B cell (primary cell): ENCODE data around the gene IRAK2. TPM values are rescaled to one million over a fixed set of nuclear protein-coding genes. Genes with fewer than 3 reads are reported as not detected.

Experiments used
- ATAC-seq: fragments of 200-7000 bp; cut with Tn5 transposase; one replicate; pipeline ENCODE4 v1.10.0; 2021; ENCODE audit warnings: low read depth, mild to moderate bottlenecking, moderate number of reproducible peaks, moderate library complexity
- CTCF ChIA-PET: fragments of 350-600 bp; sonication (Branson Sonifier 250); formaldehyde crosslinking; loops from one replicate; lab custom pipeline; 2021; ENCODE audit warnings: antibody characterized with exemption, inconsistent platforms; lab: Charles Lee
- POLR2A ChIA-PET: fragments of 350-600 bp; sonication (Branson Sonifier 250); formaldehyde crosslinking; loops from one replicate; lab custom pipeline; 2021; ENCODE audit warnings: antibody characterized with exemption; lab: Charles Lee
- DNase-seq: peaks from one replicate; pipeline ENCODE4 v3.0.0; 2013
- H2AFZ ChIP-seq: 2 replicates; pipeline ENCODE4 v1.6.1; 2012; ENCODE audit warnings: mild to moderate bottlenecking, low read depth, low read length; ENCODE audit not compliant: insufficient read depth, poor library complexity, severe bottlenecking
- H3K27ac ChIP-seq, 2 donors: 1 replicate in 1 of 2; 2 replicates in 1 of 2; pipeline ENCODE4 v1.5.1; 2012 to 2013; ENCODE audit warnings: low read length in 2 of 2, mild to moderate bottlenecking in 2 of 2, moderate library complexity in 1 of 2
- H3K27me3 ChIP-seq, 4 experiments: fragments of 200-600 bp in 1 of 4; sonication (generic) in 1 of 4; replicated peaks in 1 of 4; 1 replicate in 2 of 4; 2 replicates in 2 of 4; pipeline versions ENCODE4 v1.6.1 to v1.7.0; 2013 to 2016; ENCODE audit warnings: low read length in 3 of 4, mild to moderate bottlenecking in 2 of 4, mixed read lengths in 1 of 4, moderate library complexity in 1 of 4; ENCODE audit not compliant: insufficient read depth in 4 of 4, control insufficient read depth in 3 of 4; ENCODE audit errors: control extremely low read depth in 1 of 4
- H3K36me3 ChIP-seq, 2 experiments: replicated peaks in 1 of 2; 1 replicate in 1 of 2; 2 replicates in 1 of 2; pipeline versions ENCODE4 v1.6.1 to v1.7.1; 2013; ENCODE audit warnings: low read length in 1 of 2; ENCODE audit not compliant: insufficient read depth in 2 of 2, control insufficient read depth in 1 of 2; ENCODE audit errors: control extremely low read depth in 1 of 2, extremely low read depth in 1 of 2
- H3K4me1 ChIP-seq, 2 donors: fragments of 200-600 bp in 1 of 2; sonication (generic) in 1 of 2; 1 replicate in 1 of 2; 2 replicates in 1 of 2; pipeline versions ENCODE4 v1.5.1 to v1.6.1; 2013 to 2017; ENCODE audit warnings: low read length in 2 of 2; ENCODE audit not compliant: control insufficient read depth in 2 of 2, insufficient read depth in 2 of 2
- H3K4me2 ChIP-seq: replicated peaks from 2 replicates; pipeline ENCODE3; 2012; ENCODE audit warnings: mild to moderate bottlenecking, low read depth, low read length; ENCODE audit not compliant: poor library complexity, severe bottlenecking
- H3K4me3 ChIP-seq, 5 experiments: fragments of 200-600 bp in 1 of 5; sonication (generic) in 1 of 5; 1 replicate in 3 of 5; 2 replicates in 2 of 5; pipeline versions ENCODE4 v1.5.1 to v1.7.0; 2011 to 2016; ENCODE audit warnings: low read length in 4 of 5, mild to moderate bottlenecking in 4 of 5, low read depth in 2 of 5, control low read depth in 1 of 5, moderate library complexity in 1 of 5; ENCODE audit not compliant: insufficient read depth in 1 of 5; ENCODE audit errors: control extremely low read depth in 1 of 5, extremely low read depth in 1 of 5
- H3K79me2 ChIP-seq: fragments of 200-600 bp; sonication (generic); one replicate; pipeline ENCODE4 v1.6.0; 2016; ENCODE audit warnings: low read length; ENCODE audit not compliant: control insufficient read depth, insufficient read depth
- H3K9ac ChIP-seq: fragments of 200-600 bp; sonication (generic); 2 replicates; pipeline ENCODE4 v1.6.1; 2017; ENCODE audit warnings: mild to moderate bottlenecking, low read length, moderate library complexity
- H3K9me3 ChIP-seq, 3 donors: one replicate each; pipeline versions ENCODE4 v1.6.1 to v1.7.1; 2013; ENCODE audit warnings: low read length in 2 of 3; ENCODE audit not compliant: control insufficient read depth in 2 of 3, insufficient read depth in 1 of 3; ENCODE audit errors: control extremely low read depth in 1 of 3
- H4K20me1 ChIP-seq: 2 replicates; pipeline ENCODE4 v1.6.0; 2012; ENCODE audit warnings: mild to moderate bottlenecking, low read length; ENCODE audit not compliant: insufficient read depth, control insufficient read depth, poor library complexity, severe bottlenecking
- H3K27ac Mint-ChIP-seq: one replicate; pipeline ENCODE4 v1.8.0; 2021; ENCODE audit warnings: mixed read lengths
- H3K27me3 Mint-ChIP-seq: one replicate; pipeline ENCODE4 v1.8.0; 2021; ENCODE audit warnings: mixed read lengths
- H3K4me1 Mint-ChIP-seq: one replicate; pipeline ENCODE4 v1.8.0; 2021; ENCODE audit warnings: mixed read lengths
- H3K4me3 Mint-ChIP-seq: one replicate; pipeline ENCODE4 v1.8.0; 2021; ENCODE audit warnings: mixed read lengths
- H3K9me3 Mint-ChIP-seq: one replicate; pipeline ENCODE4 v1.8.0; 2022; ENCODE audit warnings: mixed read lengths; ENCODE audit not compliant: insufficient read depth
- EZH2 ChIP-seq: IDR thresholded peaks from 2 replicates; pipeline ENCODE4 v1.6.1; 2012; ENCODE audit warnings: borderline replicate concordance, low read depth, mild to moderate bottlenecking, moderate library complexity, low read length; ENCODE audit not compliant: insufficient read depth, poor library complexity, severe bottlenecking
- WGBS: methylation state at CpG from one replicate; pipeline ENCODE4 v1.1.5; 2013; ENCODE audit warnings: missing lambda C conversion rate; ENCODE audit not compliant: insufficient coverage; 5-methylcytosine and 5-hydroxymethylcytosine counted together
- intact Hi-C: fragments of 100-400 bp; cut with micrococcal nuclease; formaldehyde crosslinking; loops from one replicate; pipeline ENCODE4 v1.10.0; 2022
- polyA plus RNA-seq: library from polyadenylated mRNA; depleted of rRNA; stranded (reverse); fragments of >200 nt; gene quantifications from 2 replicates; pipeline ENCODE4 v1.2.3, GENCODE V29; 2012
- total RNA-seq, 2 donors: library from RNA; stranded (reverse); fragments of 120-200 nt in 1 of 2; gene quantifications; 1 replicate in 1 of 2; 2 replicates in 1 of 2; pipeline versions ENCODE4 v1.2.3 to v1.2.4, GENCODE V29; 2013 to 2022
- TF ChIP-seq, protein P1 (sequence below): fragments of 200-600 bp; IDR thresholded peaks from one replicate; pipeline ENCODE4 v1.8.0; 2022; ENCODE audit warnings: antibody characterized with exemption, mild to moderate bottlenecking

IRAK2 gene
- total and polyA plus RNA-seq, 2 donors (not counting 1 experiment from before 2014, with no cell fraction given) = 11.8 to 23.2 TPM

DNA sequence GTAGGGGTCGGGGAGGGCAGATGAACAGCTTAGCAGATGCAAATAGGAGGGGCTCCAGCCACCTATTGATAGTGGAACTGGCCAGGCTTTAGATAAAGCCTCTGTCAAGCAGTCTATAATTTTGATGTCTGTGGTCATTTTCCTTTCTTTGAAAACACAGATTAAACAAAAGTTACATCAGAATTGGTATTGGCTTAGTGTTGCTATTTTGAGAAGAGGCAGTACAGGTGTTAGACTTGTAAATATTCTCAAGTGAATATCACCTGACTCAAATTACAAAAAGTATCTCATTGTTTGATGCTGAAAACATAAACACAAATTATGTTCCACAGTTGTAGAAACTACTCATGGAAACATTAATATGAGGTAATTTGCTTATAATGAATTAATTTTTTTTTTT lies 109.9 kb downstream of the IRAK2 start:
- ChIA-PET CTCF (interaction anchor here (1.0 kb wide), 1 partner anchor 10 kb away, joined by 3 read pairs; no protein-coding TSS in a partner anchor), POLR2A (no interaction called here)
- H3K4me3 ChIP-seq = no peak overlapping the region
- no peaks in the 10 kb centered on the region for H3K9me3 Mint-ChIP-seq
- H3K79me2 ChIP-seq = peaks cover 63% of the 10 kb centered on the region
- H3K4me3 Mint-ChIP-seq = peak overlapping the region; percentile 18
- DNase-seq (no peak), ATAC-seq (no peak)
- H3K9ac ChIP-seq = no peak overlapping the region
- peaks cover 20% of the 10 kb centered on the region for H3K4me1 Mint-ChIP-seq
- no peaks in the 10 kb centered on the region for H3K27me3 Mint-ChIP-seq
- peaks cover 70% of the 10 kb centered on the region for H4K20me1 ChIP-seq
- TF ChIP-seq, protein P1, sequence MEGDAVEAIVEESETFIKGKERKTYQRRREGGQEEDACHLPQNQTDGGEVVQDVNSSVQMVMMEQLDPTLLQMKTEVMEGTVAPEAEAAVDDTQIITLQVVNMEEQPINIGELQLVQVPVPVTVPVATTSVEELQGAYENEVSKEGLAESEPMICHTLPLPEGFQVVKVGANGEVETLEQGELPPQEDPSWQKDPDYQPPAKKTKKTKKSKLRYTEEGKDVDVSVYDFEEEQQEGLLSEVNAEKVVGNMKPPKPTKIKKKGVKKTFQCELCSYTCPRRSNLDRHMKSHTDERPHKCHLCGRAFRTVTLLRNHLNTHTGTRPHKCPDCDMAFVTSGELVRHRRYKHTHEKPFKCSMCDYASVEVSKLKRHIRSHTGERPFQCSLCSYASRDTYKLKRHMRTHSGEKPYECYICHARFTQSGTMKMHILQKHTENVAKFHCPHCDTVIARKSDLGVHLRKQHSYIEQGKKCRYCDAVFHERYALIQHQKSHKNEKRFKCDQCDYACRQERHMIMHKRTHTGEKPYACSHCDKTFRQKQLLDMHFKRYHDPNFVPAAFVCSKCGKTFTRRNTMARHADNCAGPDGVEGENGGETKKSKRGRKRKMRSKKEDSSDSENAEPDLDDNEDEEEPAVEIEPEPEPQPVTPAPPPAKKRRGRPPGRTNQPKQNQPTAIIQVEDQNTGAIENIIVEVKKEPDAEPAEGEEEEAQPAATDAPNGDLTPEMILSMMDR = no peak
- no peak for TF ChIP-seq EZH2
- peaks cover 2 to 76% of the 10 kb centered on the region in 2 experiments for H3K36me3 ChIP-seq
- H2AFZ ChIP-seq = no peak overlapping the region
- no peaks in the 10 kb centered on the region for H3K9me3 ChIP-seq
- peaks cover 19% of the 10 kb centered on the region in 2 donors for H3K4me1 ChIP-seq
- intact Hi-C loops = no loop called here
- no peak overlapping the region for H3K4me2 ChIP-seq
- H3K27ac Mint-ChIP-seq = peak overlapping the region; percentile 70
- H3K27me3 ChIP-seq = no peaks in the 10 kb centered on the region
- WGBS = 75% methylated on average over 1 of the region's 1 CpG
- H3K27ac ChIP-seq = peak overlapping the region in 1 of 2 donors; percentile 33

DNA sequence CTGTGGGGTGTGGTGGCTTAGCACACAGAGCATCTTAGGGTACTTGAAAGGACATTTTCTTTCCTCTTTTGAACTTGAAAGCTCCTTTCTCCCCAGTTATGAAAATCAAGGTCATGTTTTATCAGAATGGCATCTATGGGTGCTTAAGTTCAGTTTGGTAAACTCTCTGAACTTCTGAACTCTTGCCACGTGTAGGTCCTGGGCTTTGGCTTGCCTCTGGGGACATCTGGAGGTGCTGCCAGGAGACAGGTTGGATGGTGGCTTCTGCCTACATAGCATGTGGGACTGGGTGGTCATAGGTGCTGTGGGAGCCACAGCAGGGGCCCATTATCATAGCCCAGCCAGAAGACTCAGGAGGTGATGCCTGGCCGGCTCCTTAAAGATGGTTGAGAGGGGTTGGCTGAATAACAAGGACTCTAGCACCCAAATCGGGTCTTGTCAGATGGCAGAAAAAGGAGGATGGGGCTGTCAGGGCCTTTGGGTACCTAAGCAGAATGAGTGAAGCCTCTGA lies 112.5 kb downstream of the IRAK2 start:
- POLR2A ChIA-PET = no interaction called here
- Mint-ChIP-seq H3K27ac (peak overlapping the region; percentile 26), H3K4me1 (peaks cover 20% of the 10 kb centered on the region), H3K4me3 (no peak overlapping the region), H3K9me3 (no peaks in the 10 kb centered on the region), H3K27me3 (no peaks in the 10 kb centered on the region)
- TF ChIP-seq, protein P1 = no peak
- no peak for TF ChIP-seq EZH2
- Histone ChIP-seq H3K9ac (no peak overlapping the region), H3K36me3 (peaks cover 2 to 64% of the 10 kb centered on the region in 2 experiments), H3K79me2 (peaks cover 38% of the 10 kb centered on the region), H4K20me1 (peaks cover 48% of the 10 kb centered on the region), H3K4me1 (peaks cover 19% of the 10 kb centered on the region in 2 donors), H3K4me3 (no peak overlapping the region), H2AFZ (no peak overlapping the region), H3K9me3 (no peaks in the 10 kb centered on the region), H3K4me2 (no peak overlapping the region), H3K27ac (no peak overlapping the region), H3K27me3 (no peaks in the 10 kb centered on the region)
- WGBS = 85% methylated on average over 3 of the region's 3 CpGs
- CTCF ChIA-PET = no interaction called here
- intact Hi-C loops = no loop called here
- no peak for DNase-seq
- ATAC-seq = no peak
